ENCODE results near the gene ZNF655.

GRCh38 chr7:99525713-99526440 lies 32.6 kb upstream of the ZNF655 start:
- TF ChIP-seq CTCF (conservative IDR thresholded peaks at IDR 0.05; ENCODE audit: low read depth in 2 of 2) (peak; percentile 63 to 79), POLR2AphosphoS5 (IDR thresholded peaks at IDR 0.05; ENCODE audit: low read depth) (no peak), CREB1 (CRISPR knock-in tag; IDR thresholded peaks at IDR 0.05; ENCODE audit: low read depth) (no peak), REST (IDR thresholded peaks at IDR 0.05; ENCODE audit: unreplicated experiment) (no peak), EZH2phosphoT487 (IDR thresholded peaks at IDR 0.05; ENCODE audit: unreplicated experiment) (no peak), JUNB (IDR thresholded peaks at IDR 0.05; ENCODE audit: unreplicated experiment) (no peak), EZH2 (IDR thresholded peaks at IDR 0.05; ENCODE audit: low read depth, unreplicated experiment) (no peak), STAT1 (IDR thresholded peaks at IDR 0.05; ENCODE audit: unreplicated experiment) (no peak), NANOG (IDR thresholded peaks at IDR 0.05; ENCODE audit: borderline replicate concordance) (no peak), ETS1 (IDR thresholded peaks at IDR 0.05) (no peak), ZNF331 (CRISPR knock-in tag; IDR thresholded peaks at IDR 0.05; ENCODE audit: low read depth) (no peak)

Measured in GM23338 (cell line).